GM21447 (cell line): Measurements from ENCODE around the gene OPCML.

Experiments used
- ATAC-seq: cut with Tn5 transposase; IDR thresholded peaks from one replicate; pipeline ENCODE4 v1.9.1; 2021; ENCODE audit not compliant: unreplicated experiment

OPCML gene

DNA sequence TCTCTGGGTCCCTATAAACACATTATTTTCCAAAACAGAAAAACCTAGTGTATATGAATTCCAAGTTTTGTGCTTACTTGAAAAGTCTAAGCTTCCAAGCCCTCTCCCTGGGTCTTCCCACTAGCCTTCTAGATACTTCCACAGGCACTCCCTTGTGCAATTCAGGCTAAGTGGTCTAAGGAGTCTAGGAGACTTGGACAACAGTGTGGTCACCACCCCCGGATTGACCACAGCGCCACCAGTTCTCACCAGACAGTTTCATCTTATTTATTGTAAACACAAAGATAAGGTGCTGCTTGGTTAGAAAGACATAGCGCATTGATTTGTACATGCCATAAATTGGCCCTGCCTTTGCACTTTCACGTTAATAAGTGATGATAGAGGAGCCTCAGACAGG is 623.9 kb downstream of the OPCML start:
- ATAC-seq, result no peak

DNA sequence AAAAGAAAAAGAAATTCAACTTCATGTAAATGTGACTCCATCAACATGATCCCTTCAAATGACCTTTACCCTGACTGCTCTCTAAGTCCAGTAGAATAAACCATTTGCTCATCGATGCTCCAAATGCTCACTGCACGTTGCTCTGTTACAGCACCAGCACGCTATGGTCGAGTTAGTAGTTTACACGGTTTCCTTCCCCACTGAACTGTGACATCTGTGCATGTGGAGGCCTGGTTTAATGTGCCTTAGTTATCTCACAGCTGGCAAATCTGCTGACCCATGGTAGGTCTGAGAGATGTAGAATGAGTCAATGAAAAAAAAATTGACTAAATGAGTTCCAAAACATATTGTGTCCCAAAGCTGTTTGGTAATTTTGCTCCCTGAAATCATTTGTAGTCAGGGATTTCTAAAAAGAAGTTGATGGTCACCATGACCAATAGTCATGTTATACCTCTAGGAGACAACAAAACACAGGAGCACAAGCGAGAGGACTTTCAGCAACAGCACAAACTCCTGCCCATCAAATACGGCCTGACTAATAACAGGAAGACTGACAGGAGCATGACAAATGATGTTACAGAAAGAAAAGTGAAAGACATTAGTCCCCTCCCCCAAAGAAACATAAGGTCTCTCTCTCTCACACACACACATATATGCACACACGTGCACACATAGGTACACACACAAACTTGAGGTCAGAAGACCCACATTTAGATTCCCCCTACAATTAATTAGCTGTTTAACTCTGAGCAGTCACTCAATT is 624.5 kb downstream of the OPCML start:
- no peak for ATAC-seq

DNA sequence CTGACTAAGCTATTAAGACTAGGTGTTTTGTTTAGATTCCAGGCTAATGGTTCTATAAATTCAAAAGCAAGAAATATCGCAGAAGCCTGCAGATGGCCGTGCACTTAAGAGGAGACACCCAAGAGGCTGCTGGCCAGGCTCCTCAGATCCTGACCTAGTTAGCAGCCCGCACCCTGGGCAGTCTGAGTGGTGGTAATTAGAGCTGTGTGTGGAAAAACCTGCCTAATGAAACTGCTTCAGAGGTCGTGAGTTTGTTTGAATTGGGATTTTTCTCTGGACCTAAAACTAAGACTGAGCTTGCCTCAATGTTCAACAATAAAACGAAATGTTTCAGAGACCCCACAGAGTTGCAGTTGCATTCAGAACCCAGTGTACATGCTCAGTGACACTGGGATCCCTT is 627.7 kb downstream of the OPCML start:
- ATAC-seq, result no peak

DNA sequence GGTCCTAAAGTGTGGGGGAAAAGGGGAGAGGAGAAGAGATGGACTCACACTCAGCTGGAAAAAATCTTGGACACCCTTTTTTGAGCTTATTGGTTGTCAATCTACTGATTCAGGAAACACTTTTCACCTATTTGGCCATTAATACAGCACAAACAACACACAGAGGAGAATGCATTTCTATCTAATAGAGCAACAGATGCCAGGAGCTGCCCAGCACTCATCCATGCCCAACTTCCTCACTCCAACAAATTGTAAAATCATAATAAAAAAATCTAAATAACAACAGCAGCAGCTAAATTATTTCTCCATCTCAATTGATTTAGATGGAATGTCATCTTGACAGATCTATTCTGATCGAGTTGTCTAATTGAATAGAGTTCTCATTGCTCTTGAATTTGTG is 628.2 kb downstream of the OPCML start:
- no peak for ATAC-seq

DNA sequence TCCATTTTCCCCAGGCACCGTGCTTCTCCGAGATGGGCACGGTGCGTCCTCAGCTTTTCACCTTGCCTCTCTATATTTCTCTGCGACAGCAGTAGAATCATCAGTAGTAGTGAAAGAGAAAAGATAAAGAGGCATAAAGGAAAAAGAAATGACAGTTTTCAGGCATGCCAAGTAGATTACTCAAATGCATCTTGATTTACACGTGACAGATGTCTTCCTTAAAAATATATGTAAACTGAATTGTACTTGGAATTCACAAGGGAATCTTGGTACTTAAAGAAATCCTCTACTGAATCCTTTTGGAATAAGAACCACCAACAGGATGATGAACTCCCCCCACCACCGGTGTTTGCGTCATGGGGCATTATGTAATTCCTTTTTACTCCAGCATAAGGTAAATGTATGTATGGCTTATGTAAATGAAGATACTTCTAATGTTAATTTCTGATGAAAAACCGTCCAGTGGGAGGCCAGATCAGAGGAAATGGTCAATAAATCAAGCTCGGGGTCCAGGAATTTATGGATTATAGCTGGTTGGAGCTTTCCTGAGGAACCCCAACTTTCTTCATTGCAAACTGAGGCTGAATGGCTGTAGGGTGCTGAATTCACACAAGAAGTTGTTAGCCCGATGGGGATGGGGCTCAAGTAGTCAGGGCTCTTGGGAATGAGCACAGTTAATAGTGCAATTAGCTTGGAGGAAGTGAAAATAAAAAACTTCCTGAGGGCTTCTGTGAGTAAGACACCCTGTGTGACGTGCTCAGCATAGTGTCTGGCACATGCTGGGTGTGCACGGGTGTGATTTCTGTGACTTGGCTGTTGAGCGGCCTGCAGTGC is 630.4 kb downstream of the OPCML start:
- no peak for ATAC-seq

DNA sequence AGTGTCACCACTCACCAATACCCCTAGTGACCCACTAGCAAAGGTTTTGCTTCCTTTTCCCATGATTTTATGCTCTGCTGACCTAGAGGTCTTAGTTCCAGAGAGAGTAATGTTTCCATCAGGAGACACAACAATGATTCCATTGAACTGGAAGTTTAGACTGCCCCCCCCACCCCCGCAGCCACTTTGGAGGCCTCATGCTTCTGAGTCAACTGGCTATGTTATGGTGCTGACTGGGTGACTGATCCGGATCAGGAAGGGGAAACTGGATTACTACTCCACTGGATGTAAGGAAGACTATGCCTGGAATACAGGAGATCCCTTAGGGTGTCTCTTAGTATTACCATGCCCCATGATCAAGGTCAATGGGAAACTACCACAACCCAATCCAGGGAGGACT is 633.6 kb downstream of the OPCML start:
- no peak for ATAC-seq

GRCh38 chr11:132898021-132898420 is 634.3 kb downstream of the OPCML start:
- no peak for ATAC-seq

DNA sequence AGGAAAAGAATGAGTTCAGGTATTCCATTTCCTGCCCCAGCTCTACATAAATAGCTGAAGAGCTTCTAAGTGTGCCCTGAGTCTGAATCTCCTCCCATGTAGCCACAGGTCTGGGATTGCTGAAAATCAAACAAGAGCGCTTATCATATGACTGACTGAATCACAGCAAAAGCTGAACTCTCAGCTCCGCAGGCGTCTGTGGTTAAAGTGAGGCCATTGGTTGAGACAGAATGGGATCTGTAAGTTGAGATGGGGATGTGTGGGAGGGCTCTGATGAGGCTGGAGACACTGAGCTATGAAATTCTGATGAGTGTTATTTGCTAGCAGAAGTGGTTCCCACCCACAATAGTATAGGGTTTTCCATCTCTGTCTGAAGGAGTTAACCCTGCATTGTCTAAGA is 637.0 kb downstream of the OPCML start:
- no peak for ATAC-seq

DNA sequence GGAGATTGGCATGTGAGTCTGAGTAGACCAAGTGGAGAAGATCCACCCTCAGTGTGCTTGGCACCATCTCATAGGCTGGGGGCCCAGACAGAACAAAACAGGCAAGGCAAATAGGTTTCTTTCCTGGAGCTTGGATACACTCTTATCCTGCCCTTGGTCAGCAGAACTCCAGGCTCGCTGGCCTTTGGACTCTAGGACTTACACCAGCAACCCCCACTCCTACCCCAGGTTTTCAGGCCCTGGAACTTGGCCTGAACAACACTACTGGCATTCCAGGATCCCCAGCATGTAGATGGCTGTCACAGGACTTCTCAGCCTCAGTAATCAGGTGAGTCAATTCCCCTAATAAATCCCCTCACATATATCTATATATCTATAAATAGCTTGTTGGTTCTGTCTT is 637.7 kb downstream of the OPCML start:
- no peak for ATAC-seq

DNA sequence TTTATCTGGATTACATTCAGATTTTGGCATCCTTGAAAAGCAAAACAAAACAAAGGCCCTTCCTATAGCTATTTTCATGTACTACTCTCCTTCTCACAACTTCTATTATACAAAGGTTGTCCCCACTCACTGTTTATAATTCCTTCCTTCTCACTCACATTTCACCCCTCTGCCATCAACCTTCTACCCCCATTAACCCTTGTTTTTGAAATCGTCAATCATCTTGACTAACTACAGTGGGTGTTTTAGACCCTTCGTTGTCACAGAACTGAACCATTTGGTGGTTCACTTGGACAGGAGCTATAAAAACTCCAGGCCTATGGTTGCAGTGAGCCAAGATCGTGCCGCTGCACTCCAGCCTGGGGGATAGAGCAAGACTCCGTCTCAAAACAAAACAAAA is 639.4 kb downstream of the OPCML start:
- ATAC-seq, result no peak

GRCh38 chr11:132888226-132888625 is 644.1 kb downstream of the OPCML start:
- ATAC-seq, result no peak

DNA sequence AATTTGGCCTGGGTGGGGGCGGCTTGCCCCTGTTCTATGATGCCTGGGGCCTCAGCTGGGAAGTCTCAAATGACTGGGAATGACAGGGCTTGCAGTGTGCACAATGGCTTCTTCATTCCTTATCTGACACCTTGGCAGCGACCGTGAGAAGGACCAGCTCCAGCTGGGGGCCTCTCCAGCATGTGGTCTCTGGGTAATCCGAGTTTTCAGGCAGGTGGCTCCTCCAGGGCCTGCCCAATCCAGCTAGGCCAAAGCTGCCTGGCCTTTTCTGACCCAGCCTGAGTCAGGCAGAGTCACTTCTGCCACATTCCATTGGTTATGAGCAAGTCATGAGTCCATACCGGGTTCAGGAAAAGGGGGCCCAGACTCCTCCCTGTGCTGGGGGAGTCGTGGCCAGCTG is 646.0 kb downstream of the OPCML start:
- no peak for ATAC-seq

GRCh38 chr11:132883241-132883640 is 649.1 kb downstream of the OPCML start:
- ATAC-seq, result no peak

GRCh38 chr11:132881622-132882021 is 650.7 kb downstream of the OPCML start:
- ATAC-seq, result no peak

- no peak for ATAC-seq
Measured at GRCh38 chr11:132878111-132878510, 654.2 kb downstream of the OPCML start.

GRCh38 chr11:132876705-132877104 is 655.6 kb downstream of the OPCML start:
- no peak for ATAC-seq

GRCh38 chr11:132876239-132876638 is 656.1 kb downstream of the OPCML start:
- no peak for ATAC-seq

DNA sequence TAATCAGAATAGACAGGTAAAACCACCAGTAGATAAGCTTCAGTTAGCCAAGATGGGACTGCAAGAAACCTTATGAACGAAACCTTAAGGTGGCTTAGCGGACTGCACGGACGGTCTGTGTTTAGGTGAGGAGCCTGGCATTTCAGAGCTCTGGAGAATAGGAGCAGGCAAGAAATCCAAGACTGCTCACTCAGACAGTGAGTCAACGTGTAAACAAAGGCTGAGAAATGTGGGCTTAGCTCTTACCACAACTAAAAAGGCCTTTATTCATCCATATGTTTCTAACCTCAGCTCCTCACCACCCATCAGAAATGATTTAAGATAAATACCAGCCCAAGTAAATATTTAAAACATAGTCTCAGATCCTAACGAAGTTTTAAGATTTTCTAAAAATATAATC is 657.7 kb downstream of the OPCML start:
- no peak for ATAC-seq

DNA sequence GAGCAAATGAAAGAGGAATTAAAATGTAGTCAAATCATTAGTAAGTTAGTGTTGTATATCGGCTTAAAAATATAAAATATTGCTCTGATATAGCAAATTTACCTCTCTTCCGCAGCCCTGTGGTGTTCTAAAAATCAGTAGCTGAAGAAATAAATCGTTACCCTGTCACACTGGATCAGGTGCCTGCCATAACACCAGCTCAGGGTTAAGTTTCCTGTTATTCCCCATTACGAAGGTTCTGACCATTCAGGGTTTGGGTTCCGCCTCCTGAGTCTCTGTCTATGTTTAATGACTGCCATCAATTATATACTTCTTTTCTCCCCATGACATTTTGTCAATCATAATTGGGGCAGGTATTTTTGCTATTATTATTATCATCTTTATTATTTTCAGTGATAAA is 658.5 kb downstream of the OPCML start:
- ATAC-seq, result no peak

DNA sequence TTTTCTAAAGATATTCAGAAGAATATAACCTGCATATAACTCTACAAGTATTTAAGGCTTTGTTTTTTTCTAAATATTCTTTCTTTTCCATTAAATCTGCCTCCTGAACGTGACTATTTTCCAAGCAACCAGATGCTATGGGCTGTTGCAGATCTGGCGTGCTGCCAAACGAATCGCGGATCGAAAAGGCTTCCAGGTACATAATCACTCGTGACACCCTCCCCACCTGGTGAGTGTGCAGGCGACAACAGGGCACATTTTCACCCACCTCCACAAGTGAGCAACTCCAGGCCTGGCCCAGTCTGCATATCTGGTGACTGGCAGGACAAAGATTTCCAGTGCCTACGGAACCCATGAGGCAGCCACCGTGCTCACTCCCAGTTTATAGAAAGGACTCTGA is 660.1 kb downstream of the OPCML start:
- ATAC-seq, result no peak

DNA sequence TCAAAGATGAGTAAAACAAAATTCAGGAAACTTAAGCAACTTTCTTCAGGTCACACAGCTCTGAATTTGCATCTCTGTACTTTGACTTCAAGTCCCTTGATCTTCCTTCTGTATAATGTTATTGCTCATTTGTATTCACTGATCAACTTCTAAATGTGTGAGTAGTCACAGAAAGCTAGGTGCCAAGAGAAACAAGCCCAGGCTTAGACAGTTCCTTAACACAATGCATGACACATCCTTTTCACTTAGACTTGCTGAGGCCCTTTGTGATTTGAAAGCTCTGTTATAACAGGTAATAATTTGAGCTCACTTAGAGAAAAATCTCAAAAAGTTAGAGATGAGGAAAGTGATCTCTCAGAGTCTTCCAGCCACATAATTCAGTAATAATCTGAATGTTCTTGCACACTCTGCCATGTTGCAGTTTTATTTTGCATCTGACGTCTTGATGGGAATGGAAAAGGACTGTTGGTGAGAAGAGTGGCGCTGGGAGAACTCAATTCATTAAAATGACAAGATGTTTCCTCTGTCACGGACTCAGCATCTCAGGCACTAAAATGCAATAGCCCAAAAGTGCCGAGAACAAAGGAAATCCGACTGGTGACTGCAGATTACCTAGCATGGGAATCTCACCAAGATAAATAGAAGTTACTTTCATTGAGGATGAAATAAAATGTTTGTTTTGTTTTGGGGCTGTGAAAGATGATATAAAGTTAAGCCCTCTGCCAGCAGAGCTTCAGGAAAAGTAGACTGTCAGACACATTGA is 665.3 kb downstream of the OPCML start:
- no peak for ATAC-seq

- no peak for ATAC-seq
Measured at GRCh38 chr11:132865623-132866022, 666.7 kb downstream of the OPCML start.
